Measurements from ENCODE around the gene BHLHE23.

BHLHE23 gene

DNA sequence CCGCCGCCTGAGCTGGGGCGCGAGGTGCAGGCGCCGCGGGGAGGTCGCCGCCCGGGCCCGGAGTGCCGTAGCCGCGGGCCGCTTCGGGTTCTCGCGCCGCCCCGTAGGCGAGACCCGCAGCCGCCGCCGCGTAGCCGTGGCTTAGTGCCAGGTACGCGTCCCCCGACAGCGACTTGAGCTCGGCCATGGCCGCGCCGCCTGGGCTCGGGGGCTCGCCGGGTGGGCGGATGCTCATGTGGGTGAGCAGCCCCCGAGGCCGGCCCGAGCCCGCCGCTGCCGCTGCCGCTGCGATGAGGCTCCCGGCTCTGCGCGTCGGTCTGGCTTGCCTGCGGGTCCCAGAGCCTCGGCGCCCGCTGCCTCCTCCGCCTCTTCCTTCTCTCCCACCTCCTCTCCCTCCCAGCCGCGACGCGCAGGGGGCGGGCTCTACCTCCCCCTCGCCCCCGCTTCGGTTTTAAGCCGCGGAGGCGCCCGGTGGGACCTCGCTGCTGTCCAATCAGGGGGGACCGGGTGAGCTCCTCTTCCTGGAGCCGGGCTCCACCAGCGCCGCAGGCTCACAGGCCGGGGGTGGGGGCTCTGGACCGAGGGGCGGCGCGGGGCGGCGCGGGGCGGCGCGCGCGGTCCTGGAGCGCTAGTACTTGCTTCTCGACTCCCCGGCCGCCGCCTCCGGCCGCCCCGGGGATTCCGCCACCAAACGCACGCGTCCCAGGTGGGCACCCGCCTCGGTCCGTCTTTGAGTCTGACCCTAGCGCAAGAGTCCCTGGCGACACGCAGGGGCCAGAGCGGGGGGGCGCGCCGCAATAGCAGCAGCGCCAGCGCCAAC is at the start of gene BHLHE23:
Gene BHLHE23, minus strand, starts transcription at position 425 of the 820 bp plus-strand sequence. Its CDS starts 190 bp downstream, at position 235.
- no peaks in the 10 kb centered on the region for H3K79me2 ChIP-seq (ENCODE audit: control insufficient read depth, insufficient read depth, low read length, unreplicated experiment)
- H2AFZ ChIP-seq (ENCODE audit: low read length, unreplicated experiment), result no peak within 1 kb of the TSS
- H3K4me3 ChIP-seq (ENCODE audit: low read depth, low read length), result no peak within 1 kb of the TSS

DNA sequence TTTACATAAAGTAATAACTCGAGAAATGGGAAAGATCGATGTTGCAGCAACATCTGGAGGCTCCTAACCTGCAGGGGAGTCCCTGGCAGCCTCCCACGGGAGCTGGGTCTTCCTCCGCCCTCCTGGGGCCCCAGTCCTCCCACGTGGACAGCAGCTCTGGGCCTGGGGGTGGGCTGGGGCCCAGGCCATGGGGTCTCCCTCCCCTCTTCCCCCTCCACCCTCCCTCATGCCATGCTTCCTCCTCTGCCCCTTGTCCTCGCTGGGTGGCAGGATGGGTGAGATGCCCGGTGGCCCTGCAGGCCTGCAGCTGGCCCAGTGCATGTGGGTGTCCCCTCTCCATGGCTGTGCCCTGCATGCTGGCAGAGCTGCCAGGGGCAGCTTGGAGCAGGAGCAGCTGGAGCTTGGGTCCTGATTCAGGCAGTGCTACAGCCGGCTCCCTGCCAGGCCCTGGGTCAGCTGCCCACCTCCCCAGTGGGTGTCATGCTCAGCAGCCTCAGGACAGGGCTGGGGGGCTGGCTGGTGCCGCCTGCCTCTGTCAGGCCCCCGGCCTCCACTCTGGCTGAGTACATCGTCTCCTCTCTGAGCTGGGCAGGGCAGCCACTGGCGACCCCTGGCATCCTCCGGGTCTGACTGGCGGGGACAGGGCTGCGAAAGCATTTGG is 48.9 kb upstream of the BHLHE23 start:
- H3K36me3 ChIP-seq (ENCODE audit: insufficient read depth, low read length), result no peaks in the 10 kb centered on the region
- H3K4me1 ChIP-seq (ENCODE audit: control insufficient read depth, insufficient read depth, low read length, unreplicated experiment), result no peaks in the 10 kb centered on the region
- no peak overlapping the region for H3K4me3 ChIP-seq (ENCODE audit: low read depth, low read length)
- H2AFZ ChIP-seq (ENCODE audit: low read length, unreplicated experiment), result no peak overlapping the region
- no peak overlapping the region for H3K27ac ChIP-seq (ENCODE audit: low read depth, low read length)
- peaks cover 50% of the 10 kb centered on the region for H3K27me3 ChIP-seq (ENCODE audit: insufficient read depth, low read length)
- no peaks in the 10 kb centered on the region for H3K79me2 ChIP-seq (ENCODE audit: control insufficient read depth, insufficient read depth, low read length, unreplicated experiment)

More for the DNA sequence above, at the start of gene BHLHE23:
- no peaks in the 10 kb centered on the region for H3K4me1 ChIP-seq (ENCODE audit: control insufficient read depth, insufficient read depth, low read length, unreplicated experiment)
- peaks cover 95% of the 10 kb centered on the region for H3K27me3 ChIP-seq (ENCODE audit: insufficient read depth, low read length)
- H3K36me3 ChIP-seq (ENCODE audit: insufficient read depth, low read length), result no peaks in the 10 kb centered on the region
- no peak within 1 kb of the TSS for H3K27ac ChIP-seq (ENCODE audit: low read depth, low read length)

DNA sequence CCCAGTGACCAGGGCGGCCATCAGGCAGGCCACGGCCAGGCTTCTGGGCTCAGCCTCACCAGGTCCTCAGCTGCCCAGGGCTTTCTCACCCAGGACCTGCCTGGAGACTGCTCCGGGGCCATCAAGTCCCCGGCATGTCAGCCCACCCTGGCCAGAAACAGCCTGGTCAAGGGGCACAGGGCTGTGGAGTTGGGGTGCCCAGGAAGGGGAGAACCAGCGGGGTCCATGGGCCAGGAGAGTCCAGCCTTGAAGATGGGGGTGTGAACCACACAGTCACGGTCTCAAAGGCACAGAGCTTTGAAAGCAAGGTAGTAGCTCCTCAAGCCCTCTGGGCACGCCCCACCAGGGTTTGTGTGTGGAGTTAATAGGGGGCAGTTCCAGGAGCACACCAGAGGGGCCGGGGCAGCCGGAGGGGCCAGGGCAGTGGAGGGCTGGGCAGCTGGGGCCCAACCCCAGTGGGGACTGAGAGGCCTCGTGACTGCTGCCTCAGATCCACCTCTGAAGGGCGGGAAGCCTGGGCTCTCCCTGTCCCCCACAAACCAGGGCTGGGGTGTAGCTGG is 48.0 kb upstream of the BHLHE23 start:
- Histone ChIP-seq H3K27ac (ENCODE audit: low read depth, low read length) (no peak overlapping the region), H3K79me2 (ENCODE audit: control insufficient read depth, insufficient read depth, low read length, unreplicated experiment) (no peaks in the 10 kb centered on the region), H3K4me1 (ENCODE audit: control insufficient read depth, insufficient read depth, low read length, unreplicated experiment) (no peaks in the 10 kb centered on the region), H3K36me3 (ENCODE audit: insufficient read depth, low read length) (no peaks in the 10 kb centered on the region), H3K27me3 (ENCODE audit: insufficient read depth, low read length) (peaks cover 52% of the 10 kb centered on the region), H3K4me3 (ENCODE audit: low read depth, low read length) (no peak overlapping the region), H2AFZ (ENCODE audit: low read length, unreplicated experiment) (no peak overlapping the region)

DNA sequence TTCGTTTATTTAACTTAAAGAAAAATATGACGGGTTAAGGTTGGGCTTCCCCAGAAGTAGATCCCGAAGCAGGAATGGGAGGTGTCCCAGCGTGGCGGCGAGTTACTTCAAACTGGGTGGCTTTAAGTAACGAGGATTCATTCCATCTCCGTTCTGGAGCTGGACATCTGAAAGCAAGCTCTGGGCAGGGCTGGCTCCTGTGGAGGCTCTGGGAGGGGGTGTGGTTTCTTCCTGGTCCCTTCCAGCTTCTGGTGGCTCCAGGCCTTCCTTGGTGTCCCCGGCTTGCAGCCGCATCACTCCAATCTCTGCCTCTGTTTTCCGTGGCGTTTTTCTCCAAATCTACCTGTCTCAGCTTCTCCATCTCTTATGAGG is 47.3 kb upstream of the BHLHE23 start:
- Histone ChIP-seq H3K27ac (ENCODE audit: low read depth, low read length) (no peak overlapping the region), H3K4me1 (ENCODE audit: control insufficient read depth, insufficient read depth, low read length, unreplicated experiment) (no peaks in the 10 kb centered on the region), H3K27me3 (ENCODE audit: insufficient read depth, low read length) (peaks cover 51% of the 10 kb centered on the region), H3K79me2 (ENCODE audit: control insufficient read depth, insufficient read depth, low read length, unreplicated experiment) (no peaks in the 10 kb centered on the region), H3K4me3 (ENCODE audit: low read depth, low read length) (no peak overlapping the region), H2AFZ (ENCODE audit: low read length, unreplicated experiment) (no peak overlapping the region), H3K36me3 (ENCODE audit: insufficient read depth, low read length) (no peaks in the 10 kb centered on the region)

DNA sequence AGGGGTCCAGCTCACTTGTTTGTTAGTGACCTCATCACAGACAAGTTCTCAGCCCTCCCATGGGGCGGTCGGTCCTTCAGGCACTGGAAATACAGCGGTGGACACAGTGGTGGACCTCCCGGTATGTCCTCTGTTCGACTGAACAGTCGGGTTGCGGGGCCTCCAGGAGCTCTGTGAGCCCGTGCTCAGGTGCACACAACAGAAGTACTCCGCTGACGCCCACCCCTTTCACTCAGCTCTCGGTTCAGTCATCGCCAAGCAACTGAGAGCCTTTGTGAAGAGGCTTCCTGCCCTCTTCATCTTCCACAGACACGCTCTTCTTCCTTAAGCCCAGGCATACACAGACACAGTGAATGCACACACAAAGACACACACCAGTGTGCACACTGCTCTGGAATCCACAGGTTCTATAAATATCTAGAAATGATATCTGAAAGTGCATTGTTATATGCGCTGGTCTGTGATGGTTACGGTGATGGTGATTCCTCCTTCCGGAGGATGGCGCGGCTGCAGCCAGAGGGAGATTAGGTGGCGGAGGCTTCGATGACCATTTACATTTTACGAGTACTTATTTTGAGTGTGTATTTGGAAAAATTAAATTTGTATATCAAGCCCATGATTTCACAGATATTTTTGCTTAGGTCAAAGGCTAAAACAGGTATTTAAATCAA is 46.8 kb upstream of the BHLHE23 start:
- H3K27me3 ChIP-seq (ENCODE audit: insufficient read depth, low read length), result peaks cover 46% of the 10 kb centered on the region
- no peak overlapping the region for H2AFZ ChIP-seq (ENCODE audit: low read length, unreplicated experiment)
- H3K27ac ChIP-seq (ENCODE audit: low read depth, low read length), result no peak overlapping the region
- no peaks in the 10 kb centered on the region for H3K79me2 ChIP-seq (ENCODE audit: control insufficient read depth, insufficient read depth, low read length, unreplicated experiment)
- no peak overlapping the region for H3K4me3 ChIP-seq (ENCODE audit: low read depth, low read length)
- H3K4me1 ChIP-seq (ENCODE audit: control insufficient read depth, insufficient read depth, low read length, unreplicated experiment), result no peaks in the 10 kb centered on the region
- no peaks in the 10 kb centered on the region for H3K36me3 ChIP-seq (ENCODE audit: insufficient read depth, low read length)

DNA sequence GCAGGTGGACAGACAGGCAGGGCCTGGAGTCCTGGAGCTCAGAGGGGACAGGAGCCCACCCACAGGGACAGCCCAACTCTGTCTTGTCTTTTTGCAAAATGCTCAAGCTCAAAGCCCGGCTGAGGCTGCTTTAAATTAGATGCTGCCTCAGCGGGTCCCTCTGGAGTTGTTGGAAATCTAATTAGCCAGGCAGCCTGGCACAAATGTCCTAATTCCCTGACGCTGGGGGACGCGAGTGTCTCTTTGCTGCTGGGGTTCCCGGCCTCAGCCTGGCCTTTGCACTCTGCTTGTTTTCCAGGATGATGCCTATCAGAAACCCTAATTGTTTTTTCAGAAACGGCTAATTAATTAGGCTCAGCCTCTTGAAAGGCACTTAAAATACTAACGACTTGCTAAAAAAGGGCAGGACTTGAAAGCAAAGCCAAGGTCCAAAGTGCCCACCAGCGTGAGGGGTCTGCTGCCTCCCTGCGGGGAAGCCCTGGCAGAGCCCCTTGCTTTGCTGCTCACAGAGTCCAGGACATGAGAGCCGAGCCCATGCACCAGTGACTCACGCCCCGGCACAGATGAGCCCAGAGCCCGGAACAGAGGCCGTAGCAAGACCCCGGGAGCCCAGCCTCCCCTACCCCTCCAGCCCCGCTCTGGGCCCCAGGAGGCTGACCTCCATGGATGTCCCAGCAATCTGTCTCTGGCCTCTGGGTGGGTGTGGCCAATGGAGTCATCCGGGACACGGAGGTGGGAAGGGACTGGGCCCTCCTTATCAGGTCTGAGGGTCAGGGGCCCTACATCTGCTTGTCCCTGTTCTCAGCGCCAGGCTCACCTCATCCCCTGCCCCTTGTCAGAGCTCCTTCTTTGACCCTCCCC is 46.0 kb upstream of the BHLHE23 start:
- Histone ChIP-seq H2AFZ (ENCODE audit: low read length, unreplicated experiment) (no peak overlapping the region), H3K27me3 (ENCODE audit: insufficient read depth, low read length) (peaks cover 38% of the 10 kb centered on the region), H3K4me1 (ENCODE audit: control insufficient read depth, insufficient read depth, low read length, unreplicated experiment) (no peaks in the 10 kb centered on the region), H3K36me3 (ENCODE audit: insufficient read depth, low read length) (no peaks in the 10 kb centered on the region), H3K4me3 (ENCODE audit: low read depth, low read length) (no peak overlapping the region), H3K79me2 (ENCODE audit: control insufficient read depth, insufficient read depth, low read length, unreplicated experiment) (no peaks in the 10 kb centered on the region), H3K27ac (ENCODE audit: low read depth, low read length) (no peak overlapping the region)

DNA sequence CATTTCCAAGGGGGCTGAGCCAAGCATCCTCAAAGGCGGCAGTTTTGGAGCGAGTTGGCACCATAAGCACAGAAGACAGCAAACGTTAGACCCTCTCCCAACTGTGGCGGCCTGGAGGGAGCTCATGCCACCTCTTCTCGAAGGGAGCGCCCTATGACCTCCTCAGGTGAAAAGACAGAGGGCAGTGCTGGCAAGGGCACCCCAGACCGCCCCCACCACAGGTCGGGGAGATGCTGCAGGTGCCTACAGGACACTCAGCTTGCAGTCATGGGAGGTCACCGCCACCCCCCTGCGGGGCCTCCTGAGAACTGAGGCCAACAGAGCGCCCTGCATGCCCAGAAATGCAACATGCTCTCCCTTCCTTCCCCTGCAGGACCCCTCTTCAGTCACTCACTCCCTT is 45.1 kb upstream of the BHLHE23 start:
- H3K79me2 ChIP-seq (ENCODE audit: control insufficient read depth, insufficient read depth, low read length, unreplicated experiment), result no peaks in the 10 kb centered on the region
- peaks cover 34% of the 10 kb centered on the region for H3K27me3 ChIP-seq (ENCODE audit: insufficient read depth, low read length)
- no peaks in the 10 kb centered on the region for H3K4me1 ChIP-seq (ENCODE audit: control insufficient read depth, insufficient read depth, low read length, unreplicated experiment)
- no peak overlapping the region for H3K4me3 ChIP-seq (ENCODE audit: low read depth, low read length)
- H2AFZ ChIP-seq (ENCODE audit: low read length, unreplicated experiment), result no peak overlapping the region
- H3K36me3 ChIP-seq (ENCODE audit: insufficient read depth, low read length), result no peaks in the 10 kb centered on the region
- no peak overlapping the region for H3K27ac ChIP-seq (ENCODE audit: low read depth, low read length)

DNA sequence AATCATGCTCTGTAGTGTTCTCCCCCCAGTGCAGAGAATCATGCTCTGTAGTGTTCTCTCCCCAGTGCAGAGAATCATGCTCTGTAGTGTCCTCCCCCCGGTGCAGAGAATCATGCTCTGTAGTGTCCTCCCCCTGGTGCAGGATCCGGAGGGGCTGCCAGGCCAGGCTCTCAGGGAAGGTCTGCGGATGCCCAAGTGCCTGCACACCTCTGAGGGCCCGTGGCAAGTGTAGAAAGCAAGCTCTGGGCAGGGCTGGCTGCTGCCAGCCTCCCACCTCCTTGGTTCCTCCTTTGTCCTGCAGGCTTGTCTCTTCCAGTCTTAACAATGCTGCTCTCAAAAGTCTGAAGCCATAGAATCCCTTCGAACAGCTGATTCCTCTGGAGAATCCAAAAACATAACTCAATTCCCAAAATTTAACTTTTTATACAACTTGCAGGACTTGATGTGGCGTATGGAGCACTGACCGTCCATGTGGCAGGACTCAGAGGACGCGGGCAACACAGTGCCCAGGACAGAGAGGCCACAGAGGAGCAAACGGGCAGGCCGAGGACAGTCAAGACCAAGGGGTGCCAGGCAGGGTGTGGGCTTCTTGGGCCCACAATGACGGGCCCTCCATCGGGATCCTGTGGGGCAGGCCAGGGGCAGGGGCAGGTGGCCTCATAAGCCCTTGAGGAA is 44.6 kb upstream of the BHLHE23 start:
- Histone ChIP-seq H3K4me3 (ENCODE audit: low read depth, low read length) (no peak overlapping the region), H2AFZ (ENCODE audit: low read length, unreplicated experiment) (no peak overlapping the region), H3K79me2 (ENCODE audit: control insufficient read depth, insufficient read depth, low read length, unreplicated experiment) (no peaks in the 10 kb centered on the region), H3K4me1 (ENCODE audit: control insufficient read depth, insufficient read depth, low read length, unreplicated experiment) (no peaks in the 10 kb centered on the region), H3K36me3 (ENCODE audit: insufficient read depth, low read length) (no peaks in the 10 kb centered on the region), H3K27ac (ENCODE audit: low read depth, low read length) (no peak overlapping the region), H3K27me3 (ENCODE audit: insufficient read depth, low read length) (peaks cover 38% of the 10 kb centered on the region)

DNA sequence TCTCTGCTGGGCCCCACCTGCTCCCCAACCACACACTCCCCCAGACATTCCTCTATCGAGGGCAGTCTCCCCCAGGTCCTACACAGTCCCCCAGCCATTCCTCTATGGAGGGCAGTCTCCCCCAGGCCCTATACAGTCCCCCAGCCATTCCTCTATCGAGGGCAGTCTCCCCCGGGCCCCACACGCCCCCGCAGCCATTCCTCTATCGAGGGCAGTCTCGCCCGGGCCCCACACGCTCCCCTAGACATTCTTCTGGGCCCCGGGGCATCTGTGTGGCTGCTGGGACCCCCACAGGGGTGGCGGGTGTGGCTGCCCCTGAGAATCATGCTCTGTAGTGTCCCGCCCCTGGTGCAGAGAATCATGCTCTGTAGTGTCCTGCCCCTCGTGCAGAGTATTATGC is 43.6 kb upstream of the BHLHE23 start:
- Histone ChIP-seq H3K4me3 (ENCODE audit: low read depth, low read length) (no peak overlapping the region), H2AFZ (ENCODE audit: low read length, unreplicated experiment) (no peak overlapping the region), H3K4me1 (ENCODE audit: control insufficient read depth, insufficient read depth, low read length, unreplicated experiment) (no peaks in the 10 kb centered on the region), H3K27me3 (ENCODE audit: insufficient read depth, low read length) (peaks cover 47% of the 10 kb centered on the region), H3K79me2 (ENCODE audit: control insufficient read depth, insufficient read depth, low read length, unreplicated experiment) (no peaks in the 10 kb centered on the region), H3K36me3 (ENCODE audit: insufficient read depth, low read length) (no peaks in the 10 kb centered on the region), H3K27ac (ENCODE audit: low read depth, low read length) (no peak overlapping the region)

Data from ACC112 (cell line).